GM18505 (cell line): ENCODE measurements around the gene MGRN1.

Experiments used
- ATAC-seq: cut with Tn5 transposase; IDR thresholded peaks from one replicate; pipeline ENCODE4 v1.9.1; 2021; ENCODE audit not compliant: unreplicated experiment
- POLR2A ChIP-seq: IDR thresholded peaks from 4 replicates; pipeline ENCODE4 v1.6.1; 2011; ENCODE audit warnings: borderline replicate concordance; ENCODE audit not compliant: insufficient read depth, insufficient read length; ENCODE audit errors: extremely low read depth

Gene MGRN1

GRCh38 chr16:4624015-4624826 lies at the start of gene MGRN1:
MGRN1 (plus strand) TSS chr16:4624826; CDS start chr16:4624961, 135 bp downstream.
- ATAC-seq: peak; percentile 75
- TF ChIP-seq POLR2A: no peak

GRCh38 chr16:4574919-4575705 lies 49.5 kb upstream of the MGRN1 start:
- ATAC-seq: no peak

GRCh38 chr16:4576008-4576407 lies 48.6 kb upstream of the MGRN1 start:
- no peak for ATAC-seq
- TF ChIP-seq POLR2A: no peak

More at GRCh38 chr16:4574919-4575705, 49.5 kb upstream of the MGRN1 start:
- TF ChIP-seq POLR2A: no peak

GRCh38 chr16:4578961-4579530 lies 45.6 kb upstream of the MGRN1 start:
- no peak for TF ChIP-seq POLR2A

GRCh38 chr16:4580250-4580649 lies 44.4 kb upstream of the MGRN1 start:
- no peak for TF ChIP-seq POLR2A
- ATAC-seq: no peak

More at GRCh38 chr16:4578961-4579530, 45.6 kb upstream of the MGRN1 start:
- no peak for ATAC-seq

GRCh38 chr16:4583906-4584305 lies 40.7 kb upstream of the MGRN1 start:
- no peak for ATAC-seq
- TF ChIP-seq POLR2A: no peak

- no peak for ATAC-seq
- no peak for TF ChIP-seq POLR2A
These were observed 38.3 kb upstream of the MGRN1 start for GRCh38 chr16:4586291-4586690.

GRCh38 chr16:4588386-4588785 lies 36.2 kb upstream of the MGRN1 start:
- ATAC-seq: no peak
- no peak for TF ChIP-seq POLR2A

- TF ChIP-seq POLR2A: no peak
- no peak for ATAC-seq
These were observed 35.7 kb upstream of the MGRN1 start for GRCh38 chr16:4588961-4589360.

- no peak for TF ChIP-seq POLR2A
- no peak for ATAC-seq
These were observed 33.4 kb upstream of the MGRN1 start for GRCh38 chr16:4591191-4591590.

- no peak for TF ChIP-seq POLR2A
- no peak for ATAC-seq
These were observed 32.7 kb upstream of the MGRN1 start for GRCh38 chr16:4591706-4592470.

- ATAC-seq: no peak
- no peak for TF ChIP-seq POLR2A
These were observed 31.5 kb upstream of the MGRN1 start for GRCh38 chr16:4593086-4593485.
